ENCODE data around the gene PLEKHM2. TPM values are rescaled to one million over a fixed set of nuclear protein-coding genes. Genes with fewer than 3 reads are reported as not detected.

The PLEKHM2 gene
- total and polyA plus RNA-seq, 2 of the 4 experiments (the other 2 are of a cell fraction), result 24.7 to 48.0 TPM

GRCh38 chr1:15668089-15668754, 15.9 kb upstream of the PLEKHM2 start:
- DNase-seq, result peak; percentile 34
- H3K23ac ChIP-seq (ENCODE audit: low read depth, low read length), result no peak overlapping the region
- H4K20me1 ChIP-seq (ENCODE audit: insufficient read depth, low read length), result no peaks in the 10 kb centered on the region
- H3K9me1 ChIP-seq (ENCODE audit: insufficient read depth, low read length), result peaks cover 3% of the 10 kb centered on the region; the same call in 1 of the 2 replicates
- no peaks in the 10 kb centered on the region for H3K9me3 ChIP-seq (ENCODE audit: control insufficient read depth, insufficient read depth, low read length)
- no peak for TF ChIP-seq RFX5 (IDR thresholded peaks at IDR 0.05; ENCODE audit: low read depth, low read length)
- no peak for TF ChIP-seq ELK1 (IDR thresholded peaks at IDR 0.05; ENCODE audit: borderline replicate concordance, low read depth, low read length)
- TF ChIP-seq RAD21 (IDR thresholded peaks at IDR 0.05; ENCODE audit: low read length), result no peak
- no peak for TF ChIP-seq POLR2A (IDR thresholded peaks at IDR 0.05; ENCODE audit: low read depth, low read length)
- no peak for TF ChIP-seq CEBPB (IDR thresholded peaks at IDR 0.05; ENCODE audit: low read depth, low read length)
- no peak for TF ChIP-seq CHD1 (IDR thresholded peaks at IDR 0.05; ENCODE audit: low read depth, low read length)
- TF ChIP-seq SMC3 (IDR thresholded peaks at IDR 0.05; ENCODE audit: low read depth, low read length), result no peak
- no peak for TF ChIP-seq BHLHE40 (IDR thresholded peaks at IDR 0.05; ENCODE audit: low read depth, low read length)
- no peak for TF ChIP-seq MXI1 (IDR thresholded peaks at IDR 0.05; ENCODE audit: borderline replicate concordance, low read depth, low read length)
- TF ChIP-seq RCOR1 (IDR thresholded peaks at IDR 0.05; ENCODE audit: insufficient replicate concordance, low read length), result no peak
- TF ChIP-seq, protein P1, sequence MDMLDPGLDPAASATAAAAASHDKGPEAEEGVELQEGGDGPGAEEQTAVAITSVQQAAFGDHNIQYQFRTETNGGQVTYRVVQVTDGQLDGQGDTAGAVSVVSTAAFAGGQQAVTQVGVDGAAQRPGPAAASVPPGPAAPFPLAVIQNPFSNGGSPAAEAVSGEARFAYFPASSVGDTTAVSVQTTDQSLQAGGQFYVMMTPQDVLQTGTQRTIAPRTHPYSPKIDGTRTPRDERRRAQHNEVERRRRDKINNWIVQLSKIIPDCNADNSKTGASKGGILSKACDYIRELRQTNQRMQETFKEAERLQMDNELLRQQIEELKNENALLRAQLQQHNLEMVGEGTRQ (IDR thresholded peaks at IDR 0.05; ENCODE audit: low read depth, low read length), result no peak
- no peak for TF ChIP-seq MAZ (IDR thresholded peaks at IDR 0.05; ENCODE audit: borderline replicate concordance, low read depth, low read length)
- TF ChIP-seq CTCF (conservative IDR thresholded peaks at IDR 0.05; ENCODE audit: low read depth, low read length), result no peak
- no peak for TF ChIP-seq FOS (IDR thresholded peaks at IDR 0.05; ENCODE audit: low read depth, low read length)
- TF ChIP-seq NFE2L2 (IDR thresholded peaks at IDR 0.05; ENCODE audit: low read depth, low read length), result no peak
- TF ChIP-seq MAFK (IDR thresholded peaks at IDR 0.05; ENCODE audit: low read depth, low read length), result no peak
- no peak overlapping the region for H4K5ac ChIP-seq (ENCODE audit: low read depth, low read length)
- WGBS, 2 experiments (ENCODE audit: extremely low coverage in 2 of 2, insufficient read length in 1 of 2), result no CpG with 5 or more reads among the region's 5 CpGs
- BruUV-seq (replicated peaks), result no TSS peak
- no peak overlapping the region for H2BK15ac ChIP-seq (ENCODE audit: low read depth, low read length)
- CTCF ChIA-PET, result no interaction called here
- H3K9ac ChIP-seq (ENCODE audit: low read depth, low read length), result no peak overlapping the region
- H2BK120ac ChIP-seq (ENCODE audit: low read depth, low read length), result no peak overlapping the region
- in situ Hi-C loops (cut with MboI; ENCODE audit: low sequenced_read_pairs) (no loop called here), intact Hi-C loops (cut with micrococcal nuclease) (no loop called here), dilution Hi-C loops (cut with HindIII; ENCODE audit: low sequenced_read_pairs, unreplicated experiment) (no loop called here)
- no peak overlapping the region for H3K27ac ChIP-seq (ENCODE audit: insufficient read depth, low read length)
- no peak overlapping the region for H2AK9ac ChIP-seq (replicated peaks; ENCODE audit: low read depth, low read length, poor library complexity)
- POLR2A ChIA-PET (ENCODE audit: unreplicated experiment), result interaction anchor here (0.7 kb wide), 1 partner anchor 72 kb away, joined by 3 read pairs; no protein-coding TSS in a partner anchor
- H2BK20ac ChIP-seq (ENCODE audit: low read depth, low read length), result no peak overlapping the region
- no peaks in the 10 kb centered on the region for H3K4me1 ChIP-seq (ENCODE audit: control insufficient read depth, insufficient read depth, low read length)
- H3K36me3 ChIP-seq (ENCODE audit: control insufficient read depth, insufficient read depth, low read length), result 0 out of 2 replicates have a peak, but pooled peaks cover 2% of the 10 kb centered on the region
- no peaks in the 10 kb centered on the region for H3K27me3 ChIP-seq (ENCODE audit: control insufficient read depth, insufficient read depth, low read length)
- H2BK5ac ChIP-seq (ENCODE audit: low read depth, low read length, poor library complexity, severe bottlenecking), result no peak overlapping the region
- H4K91ac ChIP-seq (ENCODE audit: insufficient read depth, low read depth, low read length), result no peak overlapping the region
- H3K18ac ChIP-seq (ENCODE audit: low read depth, low read length), result no peak overlapping the region
- no peak for ATAC-seq (ENCODE audit: low read depth)
- H3K4me2 ChIP-seq (ENCODE audit: low read depth, low read length), result no peak overlapping the region
- peaks cover 8 to 11% of the 10 kb centered on the region in 2 experiments for H3K79me1 ChIP-seq (ENCODE audit: low read depth in 1 of 2, low read length in 2 of 2)
- H2AFZ ChIP-seq (replicated peaks; ENCODE audit: low read length, poor library complexity), result no peak overlapping the region
- no peak overlapping the region for H3K4me3 ChIP-seq (ENCODE audit: insufficient read depth, low read depth, low read length)
- no peak overlapping the region for H3K4ac ChIP-seq (ENCODE audit: low read depth, low read length)
- no peak overlapping the region for H3K56ac ChIP-seq (ENCODE audit: extremely low read depth, insufficient read depth, low read length)
- no peak overlapping the region for H3K14ac ChIP-seq (replicated peaks; ENCODE audit: low read depth, low read length)
- no peak overlapping the region for H4K8ac ChIP-seq (ENCODE audit: low read depth in 2 of 2, low read length in 2 of 2)
- H2AK5ac ChIP-seq (ENCODE audit: low read depth, low read length), result no peak overlapping the region

All from IMR-90 (cell line).